GM19023 (cell line): Measurements from ENCODE around the gene PACC1.
"Not testable (repeated sequence)": the region's sequence is repeated elsewhere in the genome, so short reads cannot be mapped to it uniquely, and the experiment has no call there.

Experiments used
- ATAC-seq: cut with Tn5 transposase; IDR thresholded peaks from one replicate; pipeline ENCODE4 v1.9.1; 2021; ENCODE audit warnings: mild to moderate bottlenecking, moderate library complexity; ENCODE audit not compliant: unreplicated experiment

PACC1 gene

DNA sequence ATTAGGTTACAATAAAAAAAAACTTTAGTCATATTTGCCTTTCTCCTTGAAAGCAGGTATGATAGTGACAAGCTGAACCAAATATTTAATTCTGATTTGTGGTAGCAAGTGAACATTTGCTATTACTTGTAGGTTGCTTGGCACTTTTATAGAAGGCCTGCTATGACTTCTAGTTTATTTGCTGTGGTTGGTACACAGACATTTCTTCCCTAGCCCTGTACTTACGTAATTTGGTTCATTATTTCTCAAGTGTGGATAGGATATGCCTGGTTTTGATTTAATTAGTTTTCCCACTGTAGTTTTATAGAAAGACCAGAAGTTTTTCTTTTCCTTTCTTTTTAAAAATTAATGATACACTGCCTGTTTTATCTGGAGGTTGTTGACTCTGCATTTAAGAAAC lies 73.6 kb downstream of the PACC1 start:
- ATAC-seq, result no peak

DNA sequence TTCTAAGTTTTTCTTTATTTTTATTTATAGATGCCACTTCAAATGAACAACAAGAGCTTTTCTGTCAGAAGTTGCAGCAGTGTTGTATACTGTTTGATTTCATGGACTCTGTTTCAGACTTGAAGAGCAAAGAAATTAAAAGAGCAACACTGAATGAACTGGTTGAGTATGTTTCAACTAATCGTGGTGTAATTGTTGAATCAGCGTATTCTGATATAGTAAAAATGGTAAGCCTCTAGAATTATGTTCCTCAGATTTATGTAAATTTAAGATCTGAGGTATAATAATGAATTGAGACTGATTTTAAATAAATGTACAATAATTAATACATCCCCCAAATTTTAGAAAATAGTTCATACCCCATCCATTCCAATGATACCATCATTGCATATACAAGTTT lies 85.6 kb downstream of the PACC1 start:
- no peak for ATAC-seq

DNA sequence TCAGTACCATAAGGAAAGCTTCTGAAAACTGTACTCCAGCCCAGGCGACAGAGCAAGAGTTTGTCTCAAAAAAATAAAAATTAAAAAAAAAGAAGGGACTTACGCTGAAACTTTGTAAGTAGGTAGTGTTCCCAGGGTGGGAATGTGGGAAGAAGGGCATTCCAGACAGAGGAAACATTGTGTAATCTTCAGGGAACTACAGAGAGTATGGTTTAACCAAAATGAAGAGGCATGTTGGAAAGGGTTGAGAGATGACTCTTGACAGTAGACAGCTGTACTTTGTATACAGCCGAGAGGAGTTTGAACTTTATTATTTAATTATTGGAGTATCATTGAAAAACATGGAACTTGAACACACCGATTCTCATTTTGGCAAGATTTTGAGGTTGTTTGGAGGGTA lies 86.4 kb downstream of the PACC1 start:
- ATAC-seq, result no peak

DNA sequence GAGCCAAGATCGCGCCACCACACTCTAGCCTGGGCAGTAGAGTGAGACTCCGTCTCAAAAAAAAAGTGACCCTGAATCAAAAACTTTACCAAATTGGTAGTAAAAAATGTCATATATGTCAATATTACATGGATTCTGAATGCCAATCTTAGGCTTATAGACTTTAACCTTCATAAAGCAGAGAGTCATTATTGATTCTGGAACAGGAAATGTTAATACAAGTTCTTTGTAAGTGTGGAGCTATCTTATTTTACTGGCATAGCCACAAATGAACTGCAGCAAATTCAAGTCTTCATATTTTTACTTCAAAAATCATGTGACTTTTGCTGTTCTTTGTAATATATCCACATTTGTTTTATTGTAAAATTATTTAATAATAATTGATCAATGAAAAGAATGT lies 88.1 kb downstream of the PACC1 start:
- ATAC-seq, result no peak

DNA sequence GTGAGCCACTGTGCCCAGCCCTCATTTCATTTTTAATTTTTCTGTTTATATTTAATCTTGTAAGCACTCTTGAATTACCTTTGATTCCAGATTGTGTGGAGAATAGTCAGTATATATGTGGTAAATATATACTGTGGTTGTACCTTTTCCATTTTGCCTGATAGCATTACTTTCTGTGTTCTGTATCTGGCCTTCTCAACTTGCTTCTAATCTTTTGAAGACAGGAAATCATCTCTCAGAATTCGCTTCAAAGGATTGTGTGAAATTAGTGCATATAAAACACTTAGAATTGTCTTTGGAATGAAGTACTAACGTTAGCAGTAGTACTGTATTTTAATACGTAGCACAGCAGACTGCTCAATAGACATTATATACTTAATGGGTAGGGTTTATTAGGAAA lies 91.6 kb downstream of the PACC1 start:
- ATAC-seq, result no peak

DNA sequence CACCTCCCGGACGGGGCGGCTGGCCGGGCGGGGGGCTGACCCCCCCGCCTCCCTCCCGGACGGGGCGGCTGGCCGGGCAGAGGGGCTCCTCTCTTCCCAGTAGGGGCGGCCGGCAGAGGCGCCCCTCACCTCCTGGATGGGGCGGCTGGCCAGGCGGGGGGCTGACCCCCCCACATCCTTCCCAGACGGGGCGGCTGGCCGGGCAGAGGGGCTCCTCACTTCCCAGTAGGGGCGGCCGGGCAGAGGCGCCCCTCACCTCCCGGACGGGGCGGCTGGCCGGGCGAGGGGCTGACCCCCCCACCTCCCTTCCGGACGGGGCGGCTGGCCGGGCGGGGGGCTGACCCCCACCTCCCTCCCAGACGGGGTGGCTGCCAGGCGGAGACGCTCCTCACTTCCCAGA lies 93.7 kb downstream of the PACC1 start:
- ATAC-seq, result not testable (repeated sequence)

DNA sequence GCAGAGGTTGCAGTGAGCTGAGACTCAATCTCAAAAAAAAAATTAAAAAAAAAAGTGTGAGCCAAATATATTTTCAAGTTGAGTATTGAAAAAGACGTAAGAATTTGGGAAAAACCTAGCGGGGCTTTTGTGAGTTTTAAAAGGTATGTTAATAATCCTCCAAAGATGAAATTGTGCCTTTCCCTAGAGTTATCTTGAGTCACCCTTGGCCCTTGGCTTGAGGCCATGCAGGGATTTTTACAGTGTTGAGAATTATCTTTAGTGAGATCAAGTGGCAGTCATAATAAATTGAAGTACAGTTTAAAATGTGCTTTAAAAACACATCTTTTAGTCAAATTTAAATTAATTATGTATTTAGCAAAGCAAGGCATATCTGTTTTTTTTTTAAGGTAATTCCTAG lies 96.8 kb downstream of the PACC1 start:
- ATAC-seq, result no peak

DNA sequence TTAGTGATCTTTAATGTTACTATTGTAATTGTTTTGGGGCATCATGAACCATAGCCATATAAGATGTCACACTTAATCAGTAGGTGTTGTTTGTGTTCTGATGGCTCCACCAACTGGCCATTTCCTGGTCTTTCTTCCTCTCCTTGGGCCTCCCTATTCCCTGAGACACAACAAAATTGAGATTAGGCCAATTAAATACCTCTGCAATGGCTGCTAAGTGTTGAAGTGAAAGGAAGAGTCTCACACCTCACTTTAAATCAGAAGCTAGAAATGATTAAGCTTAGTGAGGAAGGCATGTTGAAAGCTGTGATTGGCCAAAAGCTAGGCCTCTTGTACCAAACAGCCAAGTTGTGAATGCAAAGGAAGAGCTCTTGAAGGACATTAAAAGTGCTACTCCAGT lies 98.8 kb downstream of the PACC1 start:
- no peak for ATAC-seq

DNA sequence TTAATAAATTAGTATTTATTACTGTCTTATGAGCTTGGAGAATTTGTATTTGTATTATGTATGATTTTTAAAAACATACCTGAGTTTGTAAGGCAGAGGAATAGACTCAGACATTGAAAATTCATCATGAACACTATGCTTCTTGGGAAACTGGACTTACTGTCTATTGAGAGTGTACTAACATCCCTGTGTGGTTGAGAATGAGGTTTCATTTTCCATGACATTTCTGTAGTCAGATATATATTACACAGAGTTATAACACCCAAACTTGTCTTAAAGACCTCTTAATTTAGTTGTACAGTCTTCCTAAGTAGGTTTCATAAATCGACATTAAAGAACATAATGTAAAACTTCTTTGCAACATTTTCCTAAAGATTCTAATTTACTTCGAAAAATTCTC lies 99.5 kb downstream of the PACC1 start:
- ATAC-seq, result no peak
